DMS153 treated with DMSO at 0.1 percent for 48 hours (cell line): ENCODE results near the gene IRF2BP1.

Experiments
- DNase-seq: peaks from one replicate; lab custom pipeline; 2025; ENCODE audit not compliant: unreplicated experiment; lab: John Stamatoyannopoulos, UW

The IRF2BP1 gene

GRCh38 chr19:45863335-45863839, 22.6 kb downstream of the IRF2BP1 start:
- DNase-seq, result no peak

- DNase-seq, result peak; percentile 95
Measured at GRCh38 chr19:45862564-45863334, 23.2 kb downstream of the IRF2BP1 start, which contains the start of gene SYMPK. Gene SYMPK, minus strand, starts transcription at chr19:45863147. Its CDS starts 8,652 bp downstream, at chr19:45854495.

GRCh38 chr19:45862271-45862563, 23.7 kb downstream of the IRF2BP1 start:
- DNase-seq, result no peak

- DNase-seq, result no peak
Measured at GRCh38 chr19:45860359-45861259, 25.3 kb downstream of the IRF2BP1 start.

- no peak for DNase-seq
Measured at GRCh38 chr19:45854167-45854778, 31.7 kb downstream of the IRF2BP1 start.

- no peak for DNase-seq
Measured at GRCh38 chr19:45852983-45853382, 33.0 kb downstream of the IRF2BP1 start.

- no peak for DNase-seq
Measured at GRCh38 chr19:45852145-45852750, 33.7 kb downstream of the IRF2BP1 start.

GRCh38 chr19:45848922-45849321, 37.0 kb downstream of the IRF2BP1 start:
- no peak for DNase-seq

- DNase-seq, result no peak
Measured at GRCh38 chr19:45847663-45848062, 38.3 kb downstream of the IRF2BP1 start.

- no peak for DNase-seq
Measured at GRCh38 chr19:45842198-45842597, 43.7 kb downstream of the IRF2BP1 start.

GRCh38 chr19:45834970-45835369, 51.0 kb downstream of the IRF2BP1 start:
- no peak for DNase-seq
